M059J (cell line): ENCODE measurements around the gene POLN. TPM values are rescaled to one million over a fixed set of nuclear protein-coding genes. Genes with fewer than 3 reads are reported as not detected.

Experiments used
- DNase-seq: peaks from one replicate; pipeline ENCODE4 v3.0.0-alpha.2; 2012; ENCODE audit warnings: low read depth
- total RNA-seq: library from RNA; depleted of rRNA; stranded (reverse); fragments of >200 nt; shearing (Covaris generic); gene quantifications from 2 replicates; pipeline ENCODE4 v1.2.3, GENCODE V29; 2014

POLN gene
- total RNA-seq, 1 experiment from 2014 or later, result 0.44 TPM

DNA sequence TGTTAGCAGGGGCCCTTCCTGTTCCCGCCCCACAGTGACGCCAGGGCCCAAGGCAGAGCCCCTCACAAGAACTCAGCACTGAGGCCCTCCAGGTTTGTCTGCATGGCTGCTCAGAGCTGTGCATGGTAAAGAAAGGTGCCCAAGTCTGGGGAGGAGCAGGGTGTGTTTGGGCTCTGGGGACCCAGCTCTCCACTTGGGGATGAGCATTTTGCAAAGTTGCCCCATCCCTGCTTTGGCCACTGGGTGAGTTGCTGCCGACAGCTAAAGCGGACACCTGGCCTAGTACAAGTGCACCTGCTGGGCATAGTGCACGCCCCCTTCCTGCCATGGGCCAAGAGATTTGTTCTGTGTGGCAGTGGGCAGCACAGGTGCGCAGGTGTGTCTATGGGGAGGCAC lies 22.0 kb upstream of the POLN start:
- no peak for DNase-seq

DNA sequence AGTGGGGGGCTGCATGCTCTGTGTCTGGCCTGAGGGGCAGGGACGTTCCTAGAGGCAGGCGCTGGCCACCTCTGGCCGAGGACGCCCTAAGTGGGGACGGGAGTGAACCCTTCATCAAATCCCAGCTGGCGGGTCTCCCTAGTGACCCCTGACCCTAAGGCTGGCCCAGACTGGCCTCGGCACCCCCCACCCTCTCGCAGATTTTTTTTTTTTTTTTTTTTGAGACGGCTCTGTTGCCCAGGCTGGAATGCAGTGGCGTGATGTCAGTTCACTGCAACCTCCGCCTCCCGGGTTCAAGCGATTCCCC lies 21.0 kb upstream of the POLN start:
- DNase-seq, result no peak

DNA sequence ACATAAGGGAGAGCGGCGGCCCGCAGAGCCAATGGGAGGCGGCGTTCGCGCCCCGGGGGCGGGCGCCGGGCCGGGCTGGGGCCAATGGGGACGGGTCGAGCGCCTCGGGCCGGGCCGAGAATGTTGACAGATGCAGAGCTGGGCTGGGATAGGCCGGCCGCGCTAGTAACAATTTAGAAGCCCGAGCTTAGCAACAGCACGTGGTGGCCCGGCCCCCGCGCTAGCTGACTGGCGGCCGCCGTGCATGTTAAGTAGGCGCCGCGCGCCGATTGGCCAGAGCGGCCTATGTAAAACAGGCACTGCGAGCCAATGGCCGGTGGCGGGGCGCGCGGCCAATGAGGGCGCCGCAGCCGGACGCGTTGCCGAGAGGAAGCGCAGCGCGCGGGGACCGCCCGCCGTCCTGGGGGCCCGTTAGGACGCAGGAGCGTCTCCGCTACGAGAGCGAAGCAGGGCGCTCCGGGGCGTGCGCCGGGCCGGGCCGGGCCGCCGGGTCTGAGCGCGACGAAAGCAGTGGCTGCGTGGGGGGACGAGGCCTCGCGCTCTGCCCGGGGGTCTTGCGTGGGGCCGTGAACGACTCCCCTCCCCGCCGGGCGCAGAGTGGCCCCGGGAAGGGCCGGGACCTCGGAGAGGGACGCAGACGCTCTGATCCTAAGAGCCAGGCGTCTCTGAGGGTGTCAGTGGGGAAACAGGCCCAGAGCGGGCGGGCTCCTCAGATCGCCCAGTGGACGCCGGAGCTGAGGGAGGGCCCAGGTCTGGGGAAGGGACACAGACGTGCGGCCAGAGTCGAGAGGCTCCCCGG lies 20.4 kb upstream of the POLN start:
- DNase-seq, result peak; percentile 99

DNA sequence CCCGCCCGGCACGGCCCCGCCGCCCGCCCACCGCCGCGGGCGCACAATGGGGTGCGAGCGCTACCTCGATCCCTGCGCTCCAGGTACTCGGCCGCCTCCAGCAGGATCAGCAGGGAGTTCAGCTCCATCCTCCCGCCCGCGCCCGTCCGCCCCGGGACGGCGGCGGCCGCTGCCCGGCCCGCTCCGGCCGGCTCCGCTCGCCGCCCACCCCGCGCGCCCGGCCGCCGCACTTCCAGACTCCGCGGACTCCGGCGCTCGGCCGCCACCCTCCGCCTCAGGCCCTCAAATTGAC lies 19.9 kb upstream of the POLN start, which contains the start of gene MXD4:
Gene MXD4, minus strand, starts transcription at position 257 of the 292 bp plus-strand sequence. Its CDS starts 129 bp downstream, at position 128.
- DNase-seq, result no peak

DNA sequence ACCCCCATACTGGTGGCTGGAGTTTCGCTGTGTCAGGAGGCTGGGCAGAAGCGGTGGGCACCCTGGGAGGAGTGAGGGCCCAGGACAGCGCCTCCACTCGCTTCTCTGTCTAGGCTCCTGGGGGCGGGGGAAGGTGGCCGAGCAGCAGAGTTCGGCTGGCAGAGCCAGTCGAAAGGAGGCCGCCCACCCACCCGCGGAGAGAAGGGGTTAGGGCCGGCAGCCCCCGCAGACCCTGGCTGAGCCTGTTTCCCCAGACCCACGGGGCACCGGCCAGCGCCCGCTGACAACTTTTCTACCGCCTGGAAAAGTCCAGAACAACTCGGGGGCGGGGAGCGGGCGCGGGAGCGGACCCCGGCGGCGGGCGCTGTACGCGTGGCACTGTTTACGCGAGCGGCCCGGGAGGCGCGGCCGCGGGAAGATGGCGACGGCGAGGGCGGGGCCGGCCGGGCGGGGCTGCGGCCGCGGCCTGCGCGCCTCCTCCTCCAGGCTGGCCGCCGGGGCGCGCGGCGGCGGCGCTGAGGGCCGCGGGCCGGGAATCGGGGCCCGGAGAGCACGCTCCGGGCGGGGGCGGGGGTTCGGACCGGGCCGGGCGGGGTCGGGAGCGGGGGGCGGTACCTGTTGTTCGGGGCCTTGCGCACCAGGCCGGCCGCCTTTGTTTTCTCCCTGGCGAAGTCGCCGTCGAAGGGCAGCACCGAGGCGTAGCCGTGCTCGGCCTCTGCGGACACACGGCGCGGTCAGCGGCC lies 19.4 kb upstream of the POLN start:
- DNase-seq, result peak; percentile 30

DNA sequence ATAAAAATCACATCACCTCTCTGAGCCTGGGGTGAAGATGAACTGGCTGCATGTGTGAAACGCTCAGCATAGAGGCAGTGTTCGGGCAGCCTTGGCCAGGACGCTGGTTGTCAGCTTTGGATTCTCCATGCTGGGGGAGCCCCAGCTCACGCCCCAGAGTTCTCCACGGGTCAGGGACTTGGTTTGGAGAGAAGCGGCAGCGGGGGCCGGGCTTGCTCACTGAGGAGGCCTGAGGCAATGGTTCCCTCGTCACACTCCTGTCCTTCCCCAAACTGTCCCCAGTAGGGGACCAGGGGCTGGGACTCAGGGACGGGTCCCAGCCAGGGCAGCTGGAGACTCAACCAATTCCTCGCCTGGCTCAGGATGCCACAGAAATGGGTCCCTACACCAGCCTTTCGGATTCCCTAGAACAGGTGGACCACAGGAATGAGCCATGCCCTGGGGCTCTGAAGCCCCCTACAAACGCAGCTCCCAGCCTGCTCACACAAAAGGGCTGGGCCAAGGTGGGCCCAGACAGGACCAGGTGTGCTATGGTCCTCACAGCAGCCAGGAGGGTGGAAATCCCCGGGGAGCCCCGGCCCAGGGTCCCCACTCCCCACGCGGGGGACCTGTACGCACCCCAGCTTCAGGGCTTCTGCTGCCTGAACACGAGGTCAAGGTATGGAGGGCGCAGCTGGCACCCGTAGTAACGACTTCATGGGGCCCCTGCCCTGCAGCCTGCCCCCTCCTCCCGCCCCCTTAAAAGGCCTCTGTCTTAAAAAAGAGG lies 18.6 kb upstream of the POLN start:
- no peak for DNase-seq

DNA sequence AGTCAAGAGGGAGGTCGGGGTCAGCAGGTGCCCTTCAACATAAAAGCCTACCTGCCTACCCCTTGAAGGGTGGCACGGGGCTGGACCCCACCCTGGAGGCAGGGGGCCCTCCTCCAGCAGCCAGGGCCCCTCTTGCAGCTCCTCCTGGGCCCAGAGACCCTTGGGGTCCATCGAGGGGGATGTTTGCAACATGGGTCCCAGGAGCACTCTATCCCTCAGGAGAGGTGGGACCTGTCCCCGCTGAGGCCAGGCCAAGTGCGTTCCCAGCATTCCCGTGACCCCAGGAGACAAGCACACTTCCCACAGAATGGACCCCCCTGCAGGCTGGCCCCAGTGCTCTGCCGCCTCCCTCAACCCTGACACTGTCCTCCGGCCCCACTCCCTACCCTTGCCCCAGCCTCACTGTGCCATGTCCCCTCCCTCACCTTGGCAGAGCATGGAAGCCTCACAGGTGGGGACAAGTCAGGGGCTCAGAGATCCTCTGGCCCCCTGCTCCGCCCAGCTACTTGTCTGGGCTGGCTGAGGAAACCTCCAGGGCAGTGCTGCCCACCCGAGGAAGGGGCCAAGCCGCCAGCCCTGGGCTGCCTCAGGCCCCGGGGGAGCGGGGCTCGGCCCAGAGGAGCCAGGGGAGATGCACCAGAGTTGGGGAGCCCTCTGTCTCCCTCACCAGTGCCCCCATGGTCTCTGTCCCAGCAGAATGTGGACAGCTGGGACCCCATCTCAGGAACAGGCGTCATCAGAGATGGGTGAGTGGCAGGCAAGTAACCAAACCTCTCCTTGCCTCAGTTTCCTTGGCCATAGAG lies 17.8 kb upstream of the POLN start:
- no peak for DNase-seq

DNA sequence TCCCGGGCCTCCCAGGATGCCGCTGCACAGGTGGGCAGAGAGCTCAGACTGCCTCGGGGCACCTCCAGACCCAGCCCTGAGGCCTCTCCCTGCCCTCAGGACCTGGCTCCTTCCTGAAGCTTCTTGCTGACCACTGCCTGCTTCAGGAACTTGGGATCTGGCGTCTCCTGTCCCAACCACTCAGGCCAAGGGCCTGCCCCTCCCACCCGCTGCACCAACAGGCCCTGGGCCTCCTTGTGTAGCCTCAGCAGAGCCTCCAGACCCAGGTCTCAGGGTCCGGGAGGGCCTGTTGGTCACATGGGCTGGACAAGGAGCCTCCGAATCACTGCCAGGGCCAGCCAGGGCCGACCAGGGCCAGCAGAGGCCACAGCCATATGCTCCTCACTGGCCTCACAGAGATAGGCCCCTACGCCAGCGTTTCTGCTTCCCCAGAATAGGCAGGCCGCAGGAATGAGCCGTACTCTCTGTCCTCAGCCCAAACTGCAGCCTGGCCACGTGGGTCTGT lies 17.2 kb upstream of the POLN start:
- DNase-seq, result no peak

DNA sequence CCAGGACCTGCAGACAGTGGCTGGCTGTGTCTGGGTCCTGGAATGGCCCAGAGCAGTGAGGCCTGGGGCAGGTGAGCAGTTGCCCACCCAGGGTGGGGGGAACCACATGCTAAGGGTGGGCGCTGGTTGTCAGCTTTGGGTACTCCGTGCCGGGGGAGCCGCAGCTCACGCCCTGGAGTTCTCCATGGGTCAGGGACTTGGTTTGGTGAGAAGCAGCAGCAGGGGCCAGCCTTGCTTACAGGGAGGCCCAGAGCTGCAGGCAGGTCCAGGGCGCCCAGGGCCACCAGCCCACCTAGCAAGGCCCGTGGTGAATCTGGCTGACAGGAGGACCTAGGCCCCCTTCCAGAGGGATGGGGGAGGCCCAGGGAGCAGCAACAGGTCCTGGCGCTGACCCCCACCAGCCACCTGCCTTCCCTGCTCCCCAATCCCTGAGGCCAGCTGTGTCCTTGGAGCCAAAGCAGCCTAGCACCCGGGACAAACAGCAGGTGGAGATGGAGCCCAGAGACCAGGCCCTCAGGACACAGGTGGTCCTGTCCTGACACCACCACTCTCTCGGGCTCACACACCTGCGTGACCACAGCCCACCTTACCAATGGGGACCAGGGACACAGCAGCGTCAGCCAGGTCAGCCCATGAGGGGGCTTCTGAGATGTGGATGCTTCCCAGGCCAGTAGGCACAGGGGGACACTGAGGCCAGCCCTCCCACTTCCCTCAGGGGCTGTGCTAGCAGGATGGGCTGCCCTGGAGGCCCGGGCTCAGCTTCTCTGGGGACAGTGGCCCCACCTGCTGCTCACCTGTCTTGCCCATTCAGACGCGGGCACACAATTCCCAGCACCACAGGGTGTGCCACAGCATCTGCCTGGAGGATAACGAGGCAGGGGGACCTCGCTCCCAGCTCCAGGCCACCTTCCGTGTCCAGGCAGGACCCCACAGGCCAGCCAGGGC lies 16.4 kb upstream of the POLN start:
- no peak for DNase-seq

DNA sequence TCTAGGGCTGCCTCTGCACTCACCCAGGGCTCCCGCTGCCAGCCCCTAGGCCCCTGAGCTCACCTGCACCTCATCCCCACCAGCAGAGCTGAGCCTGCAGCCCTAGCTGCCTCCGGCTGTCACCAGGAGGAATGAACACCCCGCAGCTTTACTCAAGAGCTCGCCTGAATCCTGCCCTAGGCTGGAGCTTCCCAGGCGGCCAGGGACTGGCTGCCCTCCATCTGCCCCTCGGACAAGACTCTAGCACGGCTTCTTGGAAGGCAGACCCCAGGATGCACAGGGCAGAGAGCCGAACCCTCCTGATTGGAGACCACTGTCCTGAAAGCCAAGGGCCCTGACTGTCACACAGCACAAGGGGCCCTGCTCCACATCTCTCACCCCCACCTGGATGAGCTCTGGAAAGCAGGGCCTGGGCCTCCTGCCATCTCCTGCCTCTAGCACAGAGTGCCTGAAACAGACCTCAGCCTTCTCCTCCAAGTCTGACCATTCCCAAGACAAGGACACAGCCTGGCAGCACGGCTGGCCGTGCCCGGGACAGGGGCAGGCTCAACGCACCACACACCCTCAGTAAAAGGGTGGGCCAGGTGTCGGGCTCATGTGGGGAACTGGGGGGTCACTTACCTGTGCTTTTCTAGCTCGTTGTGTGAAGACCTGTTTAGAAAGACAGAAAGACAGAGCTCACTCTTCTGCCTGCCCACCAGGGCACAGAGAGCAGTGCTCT lies 15.6 kb upstream of the POLN start:
- no peak for DNase-seq

DNA sequence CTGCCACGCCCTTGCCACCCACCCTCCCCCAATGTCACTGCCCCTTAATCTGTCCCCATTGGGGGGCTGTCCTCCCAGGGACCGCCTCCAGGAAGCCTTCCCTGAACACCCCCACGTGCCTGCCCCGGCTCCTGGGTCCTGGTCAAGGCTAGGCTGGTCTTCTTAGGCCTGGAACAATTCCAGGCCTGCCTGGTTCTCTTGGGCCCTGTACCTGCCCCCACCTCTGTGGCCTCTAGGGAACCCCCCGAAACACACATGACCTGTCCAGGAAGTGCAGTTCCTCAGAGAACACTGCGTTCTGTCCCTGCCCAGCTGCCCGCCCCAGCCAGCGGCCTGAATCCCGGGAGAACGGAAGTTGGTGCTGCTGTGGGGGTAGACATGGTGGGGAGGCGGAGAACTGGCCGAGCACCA lies 14.9 kb upstream of the POLN start:
- no peak for DNase-seq

DNA sequence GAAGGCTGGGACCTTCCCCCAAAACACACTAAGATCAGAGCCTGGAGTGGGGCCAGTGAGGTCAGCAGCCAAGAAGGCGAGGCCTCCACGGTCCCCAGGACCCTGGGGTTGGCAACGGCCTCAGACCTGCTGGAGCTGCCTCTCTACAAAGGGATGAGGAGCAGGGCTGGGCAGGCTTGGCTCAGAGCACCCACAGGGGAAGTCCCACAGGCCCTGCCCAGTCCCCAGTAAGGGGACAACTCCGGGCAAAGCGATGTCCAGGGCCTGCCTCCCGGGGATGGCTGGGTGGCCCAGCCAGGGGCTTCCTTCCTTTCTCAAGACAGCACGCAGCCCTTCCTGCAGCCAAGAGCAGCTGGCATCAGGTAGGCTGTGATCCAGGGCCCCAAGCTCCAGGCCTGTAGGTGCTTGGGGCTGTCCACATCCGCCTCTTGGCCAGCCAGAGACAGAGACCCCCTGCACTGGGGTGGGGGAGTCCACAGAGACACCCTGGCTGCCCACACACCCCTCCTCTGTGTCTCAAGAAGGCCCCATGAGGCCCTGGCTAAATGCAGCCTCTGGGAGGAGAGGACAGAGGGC lies 14.3 kb upstream of the POLN start:
- DNase-seq, result no peak

DNA sequence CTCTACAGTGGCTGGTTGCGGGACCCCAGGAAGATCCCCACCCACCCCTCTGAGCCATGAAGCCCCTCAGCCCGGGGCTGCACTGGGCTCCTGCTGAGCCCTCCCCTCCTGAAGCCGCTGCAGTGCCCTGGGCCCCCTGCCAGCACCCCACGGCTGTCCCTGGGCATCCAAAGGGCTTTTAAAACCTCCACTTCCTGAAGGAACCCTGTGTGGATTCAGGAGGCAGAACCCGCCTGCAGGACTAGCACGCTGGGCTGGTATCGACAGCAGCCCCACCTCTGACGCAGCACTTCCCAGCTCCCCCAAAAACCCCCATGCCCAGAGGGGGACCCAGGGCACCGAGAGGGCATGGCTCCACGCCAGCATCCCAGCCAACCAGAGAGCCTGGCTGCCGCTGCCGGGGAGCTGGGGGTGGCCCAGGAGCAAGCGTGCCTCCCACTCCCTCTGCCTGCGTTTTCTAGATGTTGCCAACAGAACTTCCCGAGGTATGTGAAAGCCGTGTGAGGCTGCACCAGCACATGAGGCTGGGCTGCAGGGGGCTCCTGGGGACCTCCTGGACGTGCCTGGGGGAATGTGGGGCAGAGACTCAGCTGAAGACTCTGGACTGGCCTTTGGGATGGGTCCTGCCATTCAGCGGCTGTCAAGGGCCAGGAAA lies 13.7 kb upstream of the POLN start:
- no peak for DNase-seq

DNA sequence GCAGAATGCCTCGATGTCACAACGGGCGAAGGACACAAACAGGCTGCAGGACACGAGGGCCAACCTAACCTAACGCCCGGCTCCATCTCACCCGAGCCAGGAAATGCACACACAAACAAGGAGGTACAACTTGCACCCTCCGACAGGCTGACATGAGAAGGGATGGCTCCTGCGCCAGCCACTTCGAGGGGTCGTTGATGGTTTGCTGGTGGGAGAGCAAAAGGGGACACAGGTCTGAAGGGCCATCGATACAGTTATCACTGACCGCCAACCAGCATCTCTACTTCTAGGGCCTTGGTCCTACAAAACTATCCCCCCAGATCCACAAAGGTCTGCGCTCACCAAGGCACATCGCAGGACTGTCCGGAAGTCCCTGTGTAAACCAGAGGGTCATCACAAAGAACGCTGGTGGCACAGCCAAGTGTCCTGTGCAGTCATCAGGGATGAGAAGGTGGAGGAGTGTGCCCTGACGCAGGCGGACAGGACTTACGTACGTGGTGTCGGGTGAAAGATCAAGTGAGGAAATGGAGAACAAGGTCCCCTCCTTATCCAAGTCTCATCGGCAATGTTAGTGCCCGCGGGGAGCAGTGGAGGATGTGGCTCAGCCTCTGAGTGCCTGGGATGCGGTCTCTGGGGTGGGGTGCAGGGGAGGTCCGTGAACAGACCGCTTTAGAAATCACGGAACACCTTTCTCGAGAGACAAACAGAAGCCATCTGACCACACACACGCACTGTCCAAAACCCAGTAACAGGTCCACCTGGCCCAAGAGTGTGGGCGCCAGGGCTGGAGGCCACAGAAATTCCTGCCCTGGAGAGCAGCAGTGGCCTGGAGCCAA lies 13.0 kb upstream of the POLN start:
- DNase-seq, result no peak

DNA sequence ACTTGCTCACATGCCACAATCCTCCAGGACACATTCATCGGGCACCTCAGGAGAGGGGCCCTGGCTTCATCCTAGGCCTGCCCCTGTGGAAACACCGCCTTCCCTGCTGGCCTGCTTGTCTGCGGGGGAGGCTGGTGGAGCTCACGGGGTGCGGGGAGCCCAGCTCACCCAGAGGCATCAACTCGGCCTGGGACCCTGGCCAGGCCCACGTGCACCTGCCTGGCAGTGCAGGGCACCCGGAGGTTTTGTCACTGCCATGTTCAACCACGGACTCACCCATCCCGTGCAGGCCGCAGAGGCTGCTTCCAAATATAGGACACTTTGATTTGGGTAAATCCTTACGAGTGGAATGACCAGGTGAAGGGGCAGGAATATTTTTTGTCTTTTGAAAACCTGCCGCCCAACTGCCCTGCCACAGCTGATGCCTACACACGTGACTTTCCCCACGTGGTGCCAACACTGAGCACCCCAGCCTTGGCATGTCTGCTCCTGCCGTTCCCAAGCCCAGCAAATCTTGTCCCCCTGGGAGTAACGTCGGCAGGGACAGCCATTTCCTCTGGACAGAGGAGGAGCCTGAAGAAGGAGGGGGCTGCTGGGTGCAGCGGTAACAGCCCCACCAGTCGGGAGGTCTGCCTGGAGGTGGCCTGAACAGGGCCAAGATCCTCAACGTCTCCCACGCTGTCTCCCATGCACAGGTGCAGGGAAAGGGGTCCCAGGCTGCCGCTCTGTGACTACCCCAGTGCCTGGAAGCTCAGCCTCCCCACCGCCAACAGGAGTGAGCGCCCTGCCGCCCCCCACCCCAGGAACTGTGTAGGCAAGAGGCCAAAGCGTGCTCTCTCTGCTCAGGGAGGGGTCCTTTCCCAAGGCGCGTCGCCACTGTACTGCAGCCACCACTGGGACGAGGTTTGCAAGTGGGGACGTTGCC lies 11.5 kb upstream of the POLN start:
- no peak for DNase-seq

DNA sequence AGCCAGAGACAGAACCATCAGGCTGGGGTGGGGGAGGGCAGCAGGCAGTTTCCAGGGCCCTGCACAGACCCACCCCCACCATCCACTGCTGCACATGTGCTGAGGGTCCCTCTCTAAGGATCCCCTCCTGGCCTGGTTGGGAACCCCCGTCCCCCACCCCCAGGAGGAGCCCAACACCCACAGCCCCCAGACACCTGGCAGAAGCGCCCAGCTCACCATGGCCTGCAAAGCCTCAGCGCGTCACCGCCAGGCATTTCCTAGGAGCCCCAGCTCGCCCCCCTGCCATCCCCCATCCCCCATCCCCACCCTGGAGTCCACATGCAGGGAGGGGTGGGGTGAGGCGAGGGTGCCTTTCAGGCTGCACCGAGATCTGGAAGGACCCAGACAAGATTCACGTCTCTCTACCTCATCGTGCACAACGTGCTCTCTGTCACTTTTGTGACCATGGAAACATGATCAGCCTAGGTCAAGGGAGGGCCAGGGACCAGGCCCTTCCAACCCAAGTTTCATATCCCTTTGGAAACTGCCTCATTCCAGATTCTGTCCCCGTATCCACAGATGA lies 10.7 kb upstream of the POLN start:
- no peak for DNase-seq
